KOPT-K1 (cell line): ENCODE results near the gene DYSF.

Experiments
- H3K27ac ChIP-seq: fragments of 200-600 bp; sonication (generic); 2 replicates; pipeline ENCODE4 v1.5.1; 2016; ENCODE audit warnings: antibody characterized with exemption, mild to moderate bottlenecking, low read depth, low read length; ENCODE audit not compliant: poor library complexity, severe bottlenecking
- H3K36me3 ChIP-seq: fragments of 200-600 bp; sonication (generic); 2 replicates; pipeline ENCODE4 v1.5.1; 2017; ENCODE audit warnings: antibody characterized with exemption, mild to moderate bottlenecking, low read length, moderate library complexity; ENCODE audit not compliant: insufficient read depth
- H3K9me3 ChIP-seq: fragments of 200-600 bp; sonication (generic); 2 replicates; pipeline ENCODE4 v1.5.1; 2017; ENCODE audit warnings: antibody characterized with exemption, low read length, mild to moderate bottlenecking; ENCODE audit not compliant: insufficient read depth, poor library complexity, severe bottlenecking

The DYSF gene

DNA sequence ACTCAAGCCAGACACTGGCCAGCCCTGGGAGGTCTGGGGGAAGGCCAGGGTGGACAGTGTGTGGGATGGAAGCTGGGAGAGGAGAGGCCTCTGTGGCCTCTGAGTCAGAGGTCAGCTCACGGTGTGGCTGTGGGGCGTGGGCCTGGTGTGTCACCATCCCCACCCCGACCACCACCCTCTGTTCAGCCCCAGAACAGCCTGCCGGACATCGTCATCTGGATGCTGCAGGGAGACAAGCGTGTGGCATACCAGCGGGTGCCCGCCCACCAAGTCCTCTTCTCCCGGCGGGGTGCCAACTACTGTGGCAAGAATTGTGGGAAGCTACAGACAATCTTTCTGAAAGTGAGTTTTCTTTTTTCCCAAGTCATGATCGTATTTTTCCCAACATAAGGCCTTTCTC is 110.5 kb downstream of the DYSF start:
- Histone ChIP-seq H3K27ac (no peak overlapping the region), H3K36me3 (no peaks in the 10 kb centered on the region), H3K9me3 (no peaks in the 10 kb centered on the region)

DNA sequence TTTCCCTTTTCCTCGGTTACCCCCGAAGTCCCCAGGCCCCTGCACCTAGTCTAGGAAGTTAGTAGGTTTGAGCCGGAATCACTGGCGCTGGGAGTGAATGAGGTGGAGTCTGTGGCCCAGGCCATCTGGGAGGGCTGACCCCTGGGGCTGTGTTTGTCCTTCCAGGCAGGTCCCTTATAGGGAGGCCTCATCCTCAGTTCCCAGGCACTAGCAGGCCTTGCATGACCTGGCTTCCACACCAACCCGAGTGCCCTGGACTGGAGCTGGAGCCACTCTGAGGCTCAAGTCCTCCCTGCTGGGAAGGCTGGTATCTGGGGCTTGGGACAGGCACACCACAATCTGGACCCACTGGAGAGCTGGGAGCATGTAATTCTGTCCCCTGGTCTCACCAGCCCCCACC is 111.0 kb downstream of the DYSF start:
- no peaks in the 10 kb centered on the region for H3K9me3 ChIP-seq
- no peak overlapping the region for H3K27ac ChIP-seq
- H3K36me3 ChIP-seq: no peaks in the 10 kb centered on the region

GRCh38 chr2:71564790-71565189 is 111.4 kb downstream of the DYSF start:
- H3K36me3 ChIP-seq: no peaks in the 10 kb centered on the region
- H3K9me3 ChIP-seq: no peaks in the 10 kb centered on the region
- H3K27ac ChIP-seq: no peak overlapping the region

- Histone ChIP-seq H3K27ac (no peak overlapping the region), H3K9me3 (peaks cover 9% of the 10 kb centered on the region), H3K36me3 (no peaks in the 10 kb centered on the region)
Measured at GRCh38 chr2:71566372-71566771, 113.0 kb downstream of the DYSF start.

DNA sequence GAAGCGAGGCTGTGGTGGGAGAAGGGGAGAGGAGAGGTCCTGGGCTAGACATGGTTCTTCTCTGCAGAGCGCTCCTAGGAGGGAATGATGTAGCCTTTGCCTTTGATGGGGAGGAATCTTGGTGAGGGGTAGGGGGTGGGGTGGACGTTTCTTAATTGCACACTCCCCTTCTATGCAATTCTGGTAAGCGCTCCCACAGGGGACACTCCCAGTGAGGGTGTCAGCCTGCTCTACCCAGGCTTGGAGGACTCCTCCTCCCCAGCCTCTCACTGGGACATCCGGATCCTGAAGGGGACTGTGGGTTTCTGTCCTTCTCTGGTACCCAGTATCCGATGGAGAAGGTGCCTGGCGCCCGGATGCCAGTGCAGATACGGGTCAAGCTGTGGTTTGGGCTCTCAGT is 114.3 kb downstream of the DYSF start:
- Histone ChIP-seq H3K9me3 (peaks cover 14% of the 10 kb centered on the region), H3K27ac (no peak overlapping the region), H3K36me3 (no peaks in the 10 kb centered on the region)

DNA sequence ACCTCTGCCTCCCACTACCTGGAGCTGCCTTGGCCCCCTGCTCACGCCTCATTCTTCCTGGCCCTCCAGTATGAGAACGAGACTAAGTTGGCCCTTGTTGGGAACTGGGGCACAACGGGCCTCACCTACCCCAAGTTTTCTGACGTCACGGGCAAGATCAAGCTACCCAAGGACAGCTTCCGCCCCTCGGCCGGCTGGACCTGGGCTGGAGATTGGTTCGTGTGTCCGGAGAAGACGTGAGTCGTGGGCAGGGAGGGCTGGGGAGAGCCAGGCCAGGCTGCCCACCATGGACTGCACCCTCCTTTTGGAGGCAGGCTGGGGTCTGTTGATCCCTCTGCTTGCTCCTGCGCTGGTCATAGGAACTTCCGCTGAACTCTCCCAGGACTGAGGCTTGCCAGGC is 114.7 kb downstream of the DYSF start:
- Histone ChIP-seq H3K27ac (no peak overlapping the region), H3K9me3 (peaks cover 14% of the 10 kb centered on the region), H3K36me3 (no peaks in the 10 kb centered on the region)

DNA sequence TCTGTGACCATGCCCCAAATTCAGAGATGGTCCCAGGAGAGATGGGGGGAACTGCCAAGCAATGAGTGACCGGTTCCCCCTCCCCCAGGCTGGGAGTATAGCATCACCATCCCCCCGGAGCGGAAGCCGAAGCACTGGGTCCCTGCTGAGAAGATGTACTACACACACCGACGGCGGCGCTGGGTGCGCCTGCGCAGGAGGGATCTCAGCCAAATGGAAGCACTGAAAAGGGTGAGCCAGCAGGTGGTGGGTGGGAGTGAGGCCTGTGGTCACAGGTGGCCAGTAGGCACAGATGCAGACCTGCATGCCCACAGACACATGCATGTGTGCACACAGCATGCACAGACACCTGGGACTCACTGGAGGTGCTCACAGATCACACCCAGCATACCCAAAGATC is 117.2 kb downstream of the DYSF start:
- Histone ChIP-seq H3K36me3 (no peaks in the 10 kb centered on the region), H3K27ac (no peak overlapping the region), H3K9me3 (peaks cover 14% of the 10 kb centered on the region)

GRCh38 chr2:71570951-71571460 is 117.6 kb downstream of the DYSF start:
- H3K9me3 ChIP-seq: peaks cover 14% of the 10 kb centered on the region
- H3K27ac ChIP-seq: no peak overlapping the region
- H3K36me3 ChIP-seq: no peaks in the 10 kb centered on the region

DNA sequence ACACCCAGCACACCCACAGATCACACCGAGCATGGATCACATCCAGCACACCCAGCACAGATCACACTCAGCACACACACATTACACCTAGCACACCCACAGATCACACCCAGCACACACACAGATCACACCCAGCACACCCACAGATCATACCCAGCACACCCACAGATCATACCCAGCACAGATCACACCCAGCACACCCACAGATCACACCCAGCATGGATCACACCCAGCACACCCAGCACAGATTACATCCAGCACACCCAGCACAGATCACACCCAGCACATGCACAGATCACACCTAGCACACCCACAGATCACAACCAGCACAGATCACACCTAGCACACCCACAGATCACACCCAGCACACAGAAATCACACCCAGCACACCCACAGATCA is 118.6 kb downstream of the DYSF start:
- H3K9me3 ChIP-seq: peaks cover 14% of the 10 kb centered on the region
- no peaks in the 10 kb centered on the region for H3K36me3 ChIP-seq
- H3K27ac ChIP-seq: no peak overlapping the region

- no peaks in the 10 kb centered on the region for H3K36me3 ChIP-seq
- no peak overlapping the region for H3K27ac ChIP-seq
- peaks cover 10% of the 10 kb centered on the region for H3K9me3 ChIP-seq
Measured at GRCh38 chr2:71575966-71576365, 122.6 kb downstream of the DYSF start.

GRCh38 chr2:71576541-71576940 is 123.2 kb downstream of the DYSF start:
- Histone ChIP-seq H3K36me3 (no peaks in the 10 kb centered on the region), H3K9me3 (peaks cover 4% of the 10 kb centered on the region), H3K27ac (no peak overlapping the region)

DNA sequence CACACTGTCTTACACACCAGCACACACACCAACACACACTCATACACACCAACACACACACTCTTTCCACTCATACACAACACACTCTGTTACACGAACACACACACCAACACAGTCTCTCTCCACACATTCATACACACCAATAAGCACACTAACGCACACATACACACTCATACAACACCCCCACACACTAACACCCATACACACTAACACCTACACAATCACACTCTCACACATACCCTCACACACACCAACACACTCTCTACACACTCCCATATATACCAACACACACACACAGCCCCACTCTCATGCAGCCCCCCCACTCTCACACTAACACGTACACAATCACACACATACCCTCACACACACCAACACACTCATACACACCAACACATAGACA is 123.8 kb downstream of the DYSF start:
- no peaks in the 10 kb centered on the region for H3K36me3 ChIP-seq
- no peak overlapping the region for H3K27ac ChIP-seq
- no peaks in the 10 kb centered on the region for H3K9me3 ChIP-seq

GRCh38 chr2:71578767-71579342 is 125.5 kb downstream of the DYSF start:
- Histone ChIP-seq H3K36me3 (no peaks in the 10 kb centered on the region), H3K27ac (no peak overlapping the region), H3K9me3 (no peaks in the 10 kb centered on the region)

- H3K27ac ChIP-seq: no peak overlapping the region
- no peaks in the 10 kb centered on the region for H3K9me3 ChIP-seq
- no peaks in the 10 kb centered on the region for H3K36me3 ChIP-seq
Measured at GRCh38 chr2:71581026-71581425, 127.7 kb downstream of the DYSF start.

- no peak overlapping the region for H3K27ac ChIP-seq
- no peaks in the 10 kb centered on the region for H3K36me3 ChIP-seq
Measured at GRCh38 chr2:71583876-71584275, 130.5 kb downstream of the DYSF start.

DNA sequence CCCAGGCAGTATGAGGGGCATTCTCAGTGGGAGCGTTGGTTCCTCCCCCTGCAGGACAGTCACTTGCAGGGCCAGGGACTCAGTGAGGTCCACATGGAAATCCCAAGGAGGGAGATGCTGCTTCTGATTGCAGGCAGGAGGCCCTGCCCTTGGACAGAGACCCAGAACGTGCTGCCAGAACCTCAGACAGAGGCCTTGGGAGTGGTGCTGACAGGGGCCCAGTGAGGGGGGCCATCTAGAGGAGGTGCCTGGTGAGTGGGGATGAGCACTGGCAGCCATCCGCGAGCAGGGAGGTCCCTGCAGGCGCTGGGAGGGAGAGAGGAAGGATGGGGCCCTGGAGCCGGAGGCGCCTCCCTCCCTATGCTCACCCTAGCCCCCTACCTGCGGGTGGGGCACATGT is 133.1 kb downstream of the DYSF start:
- H3K27ac ChIP-seq: no peak overlapping the region
- no peaks in the 10 kb centered on the region for H3K36me3 ChIP-seq
- H3K9me3 ChIP-seq: no peaks in the 10 kb centered on the region

More at GRCh38 chr2:71583876-71584275, 130.5 kb downstream of the DYSF start:
- H3K9me3 ChIP-seq: no peaks in the 10 kb centered on the region
